ENCODE results near the gene ENPP6. TPM values are rescaled to one million over a fixed set of nuclear protein-coding genes. Genes with fewer than 3 reads are reported as not detected.
"Not testable (repeated sequence)": the region's sequence is repeated elsewhere in the genome, so short reads cannot be mapped to it uniquely, and the experiment has no call there.

ENPP6 gene
- polyA plus RNA-seq, 4 donors, result 6.3 to 14.2 (median 6.5) TPM

GRCh38 chr4:184154199-184154598 lies 63.5 kb downstream of the ENPP6 start:
- no peak for DNase-seq (ENCODE audit: low read depth in 4 of 4, low spot score in 3 of 4)

- DNase-seq (ENCODE audit: low read depth in 4 of 4, low spot score in 3 of 4), result no peak
Observed at GRCh38 chr4:184153781-184154180, 63.9 kb downstream of the ENPP6 start.

GRCh38 chr4:184151988-184152485 lies 65.6 kb downstream of the ENPP6 start:
- no peak for DNase-seq (ENCODE audit: low read depth in 4 of 4, low spot score in 3 of 4)

- DNase-seq (ENCODE audit: low read depth in 4 of 4, low spot score in 3 of 4), result no peak
Observed at GRCh38 chr4:184150102-184150839, 67.4 kb downstream of the ENPP6 start.

- no peak for DNase-seq (ENCODE audit: low read depth in 4 of 4, low spot score in 3 of 4)
Observed at GRCh38 chr4:184148738-184149637, 68.7 kb downstream of the ENPP6 start.

GRCh38 chr4:184147858-184148737 lies 69.6 kb downstream of the ENPP6 start:
- DNase-seq (ENCODE audit: low read depth in 4 of 4, low spot score in 3 of 4), result no peak

- DNase-seq (ENCODE audit: low read depth in 4 of 4, low spot score in 3 of 4), result no peak
Observed at GRCh38 chr4:184146951-184147350, 70.7 kb downstream of the ENPP6 start.

GRCh38 chr4:184145596-184145995 lies 72.1 kb downstream of the ENPP6 start:
- no peak for DNase-seq (ENCODE audit: low read depth in 4 of 4, low spot score in 3 of 4)

- no peak for DNase-seq (ENCODE audit: low read depth in 4 of 4, low spot score in 3 of 4)
Observed at GRCh38 chr4:184143770-184144564, 73.7 kb downstream of the ENPP6 start.

GRCh38 chr4:184142121-184143000 lies 75.3 kb downstream of the ENPP6 start:
- DNase-seq (ENCODE audit: low read depth in 4 of 4, low spot score in 3 of 4), result no peak

- not testable (repeated sequence) for DNase-seq (ENCODE audit: low read depth in 4 of 4, low spot score in 3 of 4)
Observed at GRCh38 chr4:184140901-184141300, 76.8 kb downstream of the ENPP6 start.

- no peak for DNase-seq (ENCODE audit: low read depth in 4 of 4, low spot score in 3 of 4)
Observed at GRCh38 chr4:184136525-184136924, 81.1 kb downstream of the ENPP6 start.

GRCh38 chr4:184126800-184127199 lies 90.9 kb downstream of the ENPP6 start:
- DNase-seq (ENCODE audit: low read depth in 4 of 4, low spot score in 3 of 4), result no peak

- no peak for DNase-seq (ENCODE audit: low read depth in 4 of 4, low spot score in 3 of 4)
Observed at GRCh38 chr4:184122631-184123408, 94.9 kb downstream of the ENPP6 start.

GRCh38 chr4:184120549-184121127 lies 97.0 kb downstream of the ENPP6 start:
- DNase-seq (ENCODE audit: low read depth in 4 of 4, low spot score in 3 of 4), result no peak

GRCh38 chr4:184117662-184118199 lies 99.9 kb downstream of the ENPP6 start:
- DNase-seq (ENCODE audit: low read depth in 4 of 4, low spot score in 3 of 4), result no peak

- DNase-seq (ENCODE audit: low read depth in 4 of 4, low spot score in 3 of 4), result no peak
Observed at GRCh38 chr4:184115399-184115798, 102.3 kb downstream of the ENPP6 start.
